A172 (cell line): ENCODE data around the gene TAS2R20. TPM values are rescaled to one million over a fixed set of nuclear protein-coding genes. Genes with fewer than 3 reads are reported as not detected.
"Not testable (repeated sequence)": the region's sequence is repeated elsewhere in the genome, so short reads cannot be mapped to it uniquely, and the experiment has no call there.

Experiments
- DNase-seq: peaks from one replicate; pipeline ENCODE4 v3.0.0-alpha.2; 2015; ENCODE audit warnings: low spot score
- total RNA-seq: library from RNA; depleted of rRNA; stranded (reverse); fragments of >200 nt; shearing (Covaris generic); gene quantifications from 2 replicates; pipeline ENCODE4 v1.2.3, GENCODE V29; 2014; rRNA removed

Gene TAS2R20
- 0.46 and 0.79 TPM in 2 replicates for total RNA-seq

GRCh38 chr12:10998204-10998603 lies at the start of gene TAS2R20:
Gene TAS2R20 (minus strand): TSS chr12:10998304. CDS start chr12:10997875, 429 bp downstream.
- DNase-seq, result no peak

GRCh38 chr12:11041366-11041765 lies 43.3 kb upstream of the TAS2R20 start:
- not testable (repeated sequence) for DNase-seq

GRCh38 chr12:11040162-11040561 lies 42.1 kb upstream of the TAS2R20 start:
- DNase-seq, result no peak

GRCh38 chr12:11039171-11039570 lies 41.1 kb upstream of the TAS2R20 start:
- no peak for DNase-seq

DNA sequence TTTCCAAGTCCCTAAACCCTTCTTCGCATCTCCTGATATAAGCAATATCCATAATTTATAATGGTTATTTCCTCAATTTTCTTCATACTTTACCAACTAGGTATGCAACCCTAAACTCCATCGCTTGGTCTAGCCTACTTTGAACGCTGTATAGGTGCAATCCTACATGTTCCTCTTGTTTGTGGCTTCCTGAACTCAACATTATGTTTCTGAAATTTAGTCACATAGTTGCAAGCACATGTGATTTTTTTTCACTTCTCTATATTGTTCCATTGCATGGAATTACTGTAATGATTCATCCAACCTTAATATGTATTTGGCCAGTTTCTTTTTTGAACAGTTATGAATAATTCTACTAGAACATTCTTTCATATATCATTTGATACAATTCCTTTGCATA lies 35.9 kb upstream of the TAS2R20 start:
- not testable (repeated sequence) for DNase-seq

- no peak for DNase-seq
These were observed 33.2 kb upstream of the TAS2R20 start, which contains the start of gene TAS2R31 for GRCh38 chr12:11031307-11031706. Gene TAS2R31 (minus strand): TSS chr12:11031407. CDS start chr12:11031335, 72 bp downstream.

GRCh38 chr12:11026118-11026517 lies 28.0 kb upstream of the TAS2R20 start:
- DNase-seq, result no peak

- no peak for DNase-seq
These were observed 25.3 kb upstream of the TAS2R20 start for GRCh38 chr12:11023387-11023786.

DNA sequence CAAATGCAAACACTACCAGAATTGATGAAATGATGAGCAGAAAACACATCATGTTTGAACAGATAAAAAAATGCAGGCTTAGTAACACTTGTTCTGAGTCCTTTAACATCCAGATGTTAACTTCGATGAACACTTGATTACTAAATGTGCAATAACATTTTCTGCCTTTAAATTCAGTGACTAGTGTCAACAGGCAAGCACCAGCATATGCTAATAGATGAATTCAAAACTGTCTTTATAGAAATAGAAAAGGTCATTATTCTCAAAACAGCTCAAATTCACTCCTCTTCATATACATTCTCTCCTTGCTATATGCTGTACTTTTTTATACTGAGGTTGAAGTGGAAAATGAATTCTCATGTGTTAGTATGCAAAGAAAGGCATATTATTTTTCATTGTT lies 24.4 kb upstream of the TAS2R20 start, which contains the start of gene TAS2R19:
TSS of gene TAS2R19 (minus strand) at position 101 of the 400 bp plus-strand sequence. CDS start at position 52, 49 bp downstream.
- DNase-seq, result no peak

- no peak for DNase-seq
These were observed 18.8 kb upstream of the TAS2R20 start for GRCh38 chr12:11016937-11017336.

- no peak for DNase-seq
These were observed 17.8 kb upstream of the TAS2R20 start for GRCh38 chr12:11015775-11016430.

GRCh38 chr12:11014234-11014633 lies 16.1 kb upstream of the TAS2R20 start:
- DNase-seq, result no peak

DNA sequence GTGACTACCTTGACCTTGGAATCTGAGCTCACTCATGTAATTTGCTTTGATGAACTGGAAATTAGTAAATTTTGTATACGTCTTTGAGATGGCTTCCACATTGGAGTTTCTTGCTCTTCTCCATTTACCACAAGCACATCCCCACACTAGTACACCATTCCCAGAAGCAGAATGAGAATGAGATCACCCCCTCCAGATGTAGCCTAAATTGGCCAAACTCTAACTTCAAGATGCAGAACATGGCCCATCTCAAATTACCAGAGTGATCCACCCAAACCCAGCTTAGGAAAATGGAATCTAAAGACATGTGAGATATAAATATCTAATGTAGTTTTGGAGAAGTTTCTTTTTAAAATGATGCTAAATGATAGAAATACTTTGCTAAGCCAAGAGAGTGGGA lies 9.5 kb upstream of the TAS2R20 start:
- no peak for DNase-seq

GRCh38 chr12:10994307-10994706 lies 3.8 kb downstream of the TAS2R20 start:
- no peak for DNase-seq

DNA sequence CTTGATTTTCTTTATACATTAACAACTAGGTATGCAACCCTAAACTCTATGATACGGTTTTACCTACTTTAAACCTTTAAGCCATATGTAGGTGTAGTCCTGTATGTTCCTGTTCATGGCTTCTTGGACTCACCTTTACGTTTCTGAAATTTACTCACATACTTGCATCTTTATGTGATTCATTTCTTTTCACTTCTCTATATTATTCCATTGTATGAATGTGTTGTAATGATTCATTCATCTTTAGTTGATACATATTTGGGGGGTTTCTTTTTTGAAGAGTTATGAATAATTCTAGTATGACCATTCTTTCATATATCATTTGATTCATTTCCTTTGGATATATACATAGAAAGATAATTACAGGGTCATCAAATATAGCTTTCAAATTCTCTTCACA lies 9.0 kb downstream of the TAS2R20 start:
- DNase-seq, result no peak

- no peak for DNase-seq
These were observed 11.3 kb downstream of the TAS2R20 start, which contains the start of gene TAS2R50 for GRCh38 chr12:10986812-10987211. Gene TAS2R50 (minus strand): TSS chr12:10986912. CDS start chr12:10986860, 52 bp downstream.

DNA sequence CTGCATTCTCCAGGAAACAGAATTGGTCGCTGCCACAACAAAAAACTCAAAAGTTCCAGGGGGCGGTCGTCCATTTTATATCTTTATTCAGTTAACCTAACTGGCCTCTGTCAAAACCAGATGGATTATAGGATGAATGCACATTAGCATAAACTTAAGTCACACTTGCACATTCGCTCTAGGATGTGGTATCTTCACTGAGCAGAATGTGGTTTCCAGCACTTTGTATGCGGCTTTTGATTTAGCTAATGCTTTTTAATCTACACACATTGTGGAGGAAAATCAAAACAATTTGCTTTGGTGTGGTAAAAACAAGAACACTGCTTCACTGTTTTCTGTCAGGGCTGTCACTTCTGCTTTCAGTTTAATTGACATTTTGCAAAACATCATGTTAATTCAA lies 15.9 kb downstream of the TAS2R20 start:
- no peak for DNase-seq

DNA sequence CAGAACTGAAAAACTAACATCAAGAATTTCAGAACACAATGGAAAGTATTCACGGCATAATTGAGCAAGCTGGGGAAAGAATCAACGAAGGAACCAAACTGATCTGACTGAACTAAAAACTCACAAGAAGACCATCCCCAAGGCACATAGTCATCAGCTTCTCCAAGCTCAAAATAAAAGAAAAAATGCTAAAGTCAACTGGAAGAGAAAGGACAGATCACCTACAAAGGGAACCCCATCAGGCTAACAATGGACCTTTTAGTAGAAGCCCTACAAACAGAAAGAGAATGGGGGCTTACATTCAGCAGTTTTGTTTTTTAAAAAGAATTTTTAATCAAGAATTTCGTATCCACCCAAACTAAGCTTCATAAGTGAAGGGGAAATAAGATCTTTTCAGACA lies 23.1 kb downstream of the TAS2R20 start:
- DNase-seq, result no peak

DNA sequence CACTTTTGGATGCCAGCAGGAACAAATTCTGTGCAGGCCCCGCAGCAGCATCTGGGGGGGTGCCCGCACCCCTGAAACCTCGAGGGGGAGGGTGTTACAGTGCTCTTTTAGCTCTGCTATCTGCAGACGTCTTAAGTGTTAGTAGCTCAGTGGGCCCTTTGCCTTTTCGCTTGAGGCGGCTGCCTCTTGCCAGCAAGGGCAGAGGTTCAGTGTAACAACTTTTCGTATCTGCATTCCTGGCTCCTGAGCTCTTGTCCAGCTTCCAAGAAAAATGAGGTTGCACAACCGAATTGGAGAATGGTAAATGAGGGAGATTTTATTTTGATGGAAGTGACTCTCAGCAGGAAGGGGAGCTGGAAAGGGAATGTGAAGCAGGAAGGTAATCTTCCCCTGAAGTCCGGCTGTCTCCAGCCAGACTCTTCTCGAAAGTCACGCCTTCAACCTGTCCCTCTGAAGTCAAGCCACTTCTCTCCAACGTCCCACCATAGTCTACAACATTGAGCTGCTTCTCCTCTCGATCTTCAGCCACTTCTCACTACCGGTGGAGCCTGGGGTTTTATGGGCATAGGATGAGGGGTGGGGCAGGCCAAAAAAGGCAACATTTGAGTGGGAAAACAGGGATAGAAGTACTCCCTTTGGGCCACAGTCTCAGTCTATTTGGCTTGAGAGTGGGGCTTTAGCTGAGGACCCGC lies 29.2 kb downstream of the TAS2R20 start:
- no peak for DNase-seq

DNA sequence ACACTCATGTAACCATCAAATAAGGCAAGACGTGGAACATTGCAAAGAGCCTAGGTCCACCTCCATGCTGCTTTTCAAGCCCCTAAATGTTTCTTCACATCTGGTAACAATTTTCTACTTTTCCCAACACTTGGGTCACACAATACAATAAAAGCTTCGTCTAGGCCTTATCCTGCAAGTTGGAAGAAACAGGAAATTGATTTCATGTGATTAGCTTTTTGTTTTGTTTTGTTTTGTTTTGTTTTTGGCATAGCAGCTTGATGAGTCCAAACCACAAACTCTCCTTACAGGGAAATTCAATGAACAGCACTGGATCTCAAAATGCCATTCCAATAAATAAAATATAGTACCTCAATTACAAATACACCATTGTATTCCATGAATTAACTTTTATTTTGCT lies 30.7 kb downstream of the TAS2R20 start:
- no peak for DNase-seq

GRCh38 chr12:10966314-10966713 lies 31.8 kb downstream of the TAS2R20 start:
- no peak for DNase-seq

DNA sequence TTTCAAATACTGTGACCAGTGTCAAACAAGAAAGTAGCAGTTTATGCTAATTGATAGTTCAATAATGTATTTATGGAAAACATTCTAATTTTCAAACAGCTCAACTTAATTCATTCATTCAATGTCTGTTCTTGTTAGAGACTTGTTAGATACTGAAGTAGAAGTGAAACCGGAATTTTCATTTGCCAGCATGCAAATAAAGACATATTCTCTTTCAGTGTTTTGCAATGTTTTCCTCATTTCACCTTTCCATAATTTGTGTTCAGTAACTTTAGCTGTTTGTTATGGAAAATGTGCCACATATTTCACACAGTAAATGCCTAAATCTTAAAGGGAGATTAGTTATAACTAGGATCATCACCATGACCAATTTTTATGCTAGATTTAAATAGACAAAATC lies 32.6 kb downstream of the TAS2R20 start:
- DNase-seq, result no peak

DNA sequence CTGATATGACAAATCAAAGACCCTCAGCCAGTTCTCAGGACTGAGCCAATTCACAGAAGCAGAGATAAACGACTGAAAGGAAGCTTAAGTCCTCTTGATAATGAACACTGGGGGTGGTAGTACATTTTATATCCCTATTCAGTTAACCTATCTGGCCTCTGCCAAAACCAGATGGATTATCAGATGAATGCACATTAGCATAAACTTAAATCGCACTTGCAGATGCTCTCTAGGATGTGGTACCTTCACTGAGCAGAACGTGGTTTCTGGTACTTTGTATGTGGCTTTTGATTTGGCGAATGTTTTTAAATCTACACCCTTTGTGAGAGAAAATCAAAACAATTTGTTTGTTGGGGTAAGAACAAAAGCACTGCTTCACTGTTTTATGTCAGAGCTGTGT lies 37.9 kb downstream of the TAS2R20 start:
- no peak for DNase-seq
